ENCODE data around the gene IGSF9. TPM values are rescaled to one million over a fixed set of nuclear protein-coding genes. Genes with fewer than 3 reads are reported as not detected.

The IGSF9 gene
- total RNA-seq, 2 experiments from 2014 or later: not detected

DNA sequence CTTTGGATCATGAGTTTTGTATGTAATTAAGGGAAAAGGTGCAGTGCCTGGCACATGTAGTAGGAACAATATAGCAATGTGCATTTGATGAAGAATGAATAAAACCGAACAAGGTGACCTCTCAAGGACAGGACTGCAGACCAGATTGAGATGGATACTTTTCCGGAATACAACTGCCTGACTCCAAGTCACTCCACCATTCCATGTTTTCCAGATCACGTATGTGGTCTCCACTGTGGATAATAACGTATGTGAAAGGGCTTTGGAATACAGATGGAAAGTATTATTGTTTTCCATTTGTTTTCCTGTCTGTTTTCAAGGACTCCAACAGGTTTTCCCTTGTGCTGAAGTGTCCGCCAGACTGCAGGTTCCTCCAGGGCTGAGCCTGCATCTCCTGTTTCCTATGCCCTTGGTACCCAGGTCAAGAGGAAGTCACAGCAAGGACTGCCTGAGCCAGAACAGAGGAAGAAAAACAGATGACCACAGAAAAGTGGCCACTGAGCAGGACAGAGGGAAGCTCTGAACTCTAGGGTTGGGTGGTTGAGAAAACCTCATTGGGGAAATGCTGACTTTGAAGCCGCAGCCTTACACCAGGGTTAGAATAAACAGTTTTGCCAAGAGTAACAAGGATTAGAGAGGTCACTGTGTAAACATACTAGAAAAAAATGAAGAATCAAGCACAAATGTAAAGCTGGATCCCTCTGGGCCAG, 49.4 kb downstream of the IGSF9 start:
- no peaks in the 10 kb centered on the region for H3K27me3 ChIP-seq (ENCODE audit: control insufficient read depth in 1 of 2, insufficient read depth in 2 of 2, low read length in 2 of 2)
- no peaks in the 10 kb centered on the region for H3K4me1 ChIP-seq (ENCODE audit: insufficient read depth, low read length)
- no peaks in the 10 kb centered on the region for H3K27me3 Mint-ChIP-seq
- ATAC-seq (ENCODE audit: poor library complexity) (no peak), DNase-seq (no peak)
- TF ChIP-seq, protein P1, sequence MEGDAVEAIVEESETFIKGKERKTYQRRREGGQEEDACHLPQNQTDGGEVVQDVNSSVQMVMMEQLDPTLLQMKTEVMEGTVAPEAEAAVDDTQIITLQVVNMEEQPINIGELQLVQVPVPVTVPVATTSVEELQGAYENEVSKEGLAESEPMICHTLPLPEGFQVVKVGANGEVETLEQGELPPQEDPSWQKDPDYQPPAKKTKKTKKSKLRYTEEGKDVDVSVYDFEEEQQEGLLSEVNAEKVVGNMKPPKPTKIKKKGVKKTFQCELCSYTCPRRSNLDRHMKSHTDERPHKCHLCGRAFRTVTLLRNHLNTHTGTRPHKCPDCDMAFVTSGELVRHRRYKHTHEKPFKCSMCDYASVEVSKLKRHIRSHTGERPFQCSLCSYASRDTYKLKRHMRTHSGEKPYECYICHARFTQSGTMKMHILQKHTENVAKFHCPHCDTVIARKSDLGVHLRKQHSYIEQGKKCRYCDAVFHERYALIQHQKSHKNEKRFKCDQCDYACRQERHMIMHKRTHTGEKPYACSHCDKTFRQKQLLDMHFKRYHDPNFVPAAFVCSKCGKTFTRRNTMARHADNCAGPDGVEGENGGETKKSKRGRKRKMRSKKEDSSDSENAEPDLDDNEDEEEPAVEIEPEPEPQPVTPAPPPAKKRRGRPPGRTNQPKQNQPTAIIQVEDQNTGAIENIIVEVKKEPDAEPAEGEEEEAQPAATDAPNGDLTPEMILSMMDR (IDR thresholded peaks at IDR 0.05): no peak
- intact Hi-C loops (cut with DNase I, micrococcal nuclease): no loop called here
- no peaks in the 10 kb centered on the region for H3K36me3 Mint-ChIP-seq (ENCODE audit: low read depth)
- peaks cover 0 to 4% of the 10 kb centered on the region in 2 experiments for H3K9me3 ChIP-seq (ENCODE audit: control insufficient read depth in 1 of 2, insufficient read depth in 1 of 2, low read length in 2 of 2)
- H3K36me3 ChIP-seq (ENCODE audit: insufficient read depth, low read length): no peaks in the 10 kb centered on the region
- H3K27ac ChIP-seq (ENCODE audit: low read depth in 1 of 2, low read length in 2 of 2): no peak overlapping the region
- no peak overlapping the region for H3K4me3 Mint-ChIP-seq
- H3K4me3 ChIP-seq (ENCODE audit: low read length): no peak overlapping the region
- ChIA-PET CTCF (interaction anchor here (1.1 to 2.0 kb wide), 3 partner anchors 97 to 116 kb away, joined by 3 to 7 read pairs (median 3); partner anchors contain the start of gene DUSP23), POLR2A (interaction anchor here (1.0 kb wide), 1 partner anchor 28 kb away, joined by 3 read pairs; no protein-coding TSS in a partner anchor)
- H3K27ac Mint-ChIP-seq: no peak overlapping the region
- peaks cover 6% of the 10 kb centered on the region for H3K4me1 Mint-ChIP-seq (ENCODE audit: low read depth)
- H3K9me3 Mint-ChIP-seq: no peaks in the 10 kb centered on the region

DNA sequence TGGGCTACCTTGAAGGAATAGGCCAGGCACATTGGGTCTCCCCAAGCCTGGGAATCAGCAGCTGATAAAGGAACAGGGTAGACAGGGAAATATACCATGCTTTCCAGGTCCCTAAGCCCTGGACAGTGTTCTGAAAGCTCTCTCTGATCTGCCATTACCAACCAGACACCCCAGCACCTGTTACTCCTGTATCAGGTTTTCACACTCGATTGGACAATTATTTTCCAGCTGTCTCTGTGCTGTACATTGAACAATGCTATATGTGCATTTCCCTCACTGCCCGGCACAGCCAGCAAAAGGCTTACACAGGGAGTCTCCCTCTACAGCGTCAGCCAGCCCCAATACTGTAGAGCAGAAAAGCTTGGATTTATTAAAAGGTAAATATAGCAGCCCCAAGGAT, 50.1 kb downstream of the IGSF9 start:
- H3K4me3 Mint-ChIP-seq: no peak overlapping the region
- no peaks in the 10 kb centered on the region for H3K9me3 Mint-ChIP-seq
- H3K9me3 ChIP-seq (ENCODE audit: control insufficient read depth in 1 of 2, insufficient read depth in 1 of 2, low read length in 2 of 2): peaks cover 0 to 4% of the 10 kb centered on the region in 2 experiments
- no peak for ATAC-seq (ENCODE audit: poor library complexity)
- TF ChIP-seq, protein P1 (IDR thresholded peaks at IDR 0.05): no peak
- H3K27ac Mint-ChIP-seq: no peak overlapping the region
- peaks cover under 1% of the 10 kb centered on the region for H3K4me1 Mint-ChIP-seq (ENCODE audit: low read depth)
- H3K4me1 ChIP-seq (ENCODE audit: insufficient read depth, low read length): peaks cover 2% of the 10 kb centered on the region
- intact Hi-C loops (cut with DNase I, micrococcal nuclease): no loop called here
- H3K27me3 Mint-ChIP-seq: no peaks in the 10 kb centered on the region
- no peaks in the 10 kb centered on the region for H3K27me3 ChIP-seq (ENCODE audit: control insufficient read depth in 1 of 2, insufficient read depth in 2 of 2, low read length in 2 of 2)
- no peak overlapping the region for H3K4me3 ChIP-seq (ENCODE audit: low read length)
- no peak overlapping the region for H3K27ac ChIP-seq (ENCODE audit: low read depth in 1 of 2, low read length in 2 of 2)
- no peaks in the 10 kb centered on the region for H3K36me3 ChIP-seq (ENCODE audit: insufficient read depth, low read length)
- no peak for DNase-seq
- H3K36me3 Mint-ChIP-seq (ENCODE audit: low read depth): no peaks in the 10 kb centered on the region
- POLR2A ChIA-PET: no interaction called here
- CTCF ChIA-PET: interaction anchor here (1.1 to 2.0 kb wide), 2 partner anchors 50 to 96 kb away, joined by 3 to 7 read pairs; partner anchors contain the start of gene IGSF9

DNA sequence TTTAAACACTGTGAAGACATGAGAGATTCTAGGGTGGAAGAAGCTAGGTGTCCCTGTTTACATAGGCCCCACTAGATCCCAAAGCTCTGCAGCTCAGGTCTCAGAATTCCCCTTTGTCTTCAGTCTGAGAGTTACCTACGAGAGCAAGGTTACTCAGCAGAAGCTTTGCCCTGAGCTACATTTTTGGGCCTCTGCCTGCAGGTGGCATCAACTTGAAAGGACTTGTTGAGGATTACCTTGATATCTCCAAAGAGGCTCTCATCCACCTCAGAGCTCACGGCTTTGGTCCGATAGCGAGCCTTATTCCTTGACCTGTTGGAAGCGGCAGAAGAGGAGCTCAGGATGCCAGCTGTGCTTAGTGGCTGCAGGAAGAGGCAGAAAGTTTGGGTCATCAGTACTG, 52.5 kb downstream of the IGSF9 start:
- ATAC-seq (ENCODE audit: poor library complexity) (no peak), DNase-seq (peak in 4 of 14 experiments; percentile 19 to 55 (median 45))
- H3K27me3 ChIP-seq (ENCODE audit: control insufficient read depth in 1 of 2, insufficient read depth in 2 of 2, low read length in 2 of 2): no peaks in the 10 kb centered on the region
- TF ChIP-seq, protein P1 (IDR thresholded peaks at IDR 0.05): no peak
- no peak overlapping the region for H3K4me3 ChIP-seq (ENCODE audit: low read length)
- CTCF ChIA-PET: interaction anchor here (0.9 to 5.3 kb wide), 8 partner anchors 13 to 115 kb away, joined by 3 to 42 read pairs (median 8); partner anchors contain the start of genes DUSP23, IGSF9 and TAGLN2
- H3K36me3 ChIP-seq (ENCODE audit: insufficient read depth, low read length): no peaks in the 10 kb centered on the region
- intact Hi-C loops (cut with DNase I, micrococcal nuclease): loop anchor here in 1 of 2 experiments (1.0 to 5.0 kb wide), 4 partner anchors 30 to 731 kb away; no protein-coding TSS in a partner anchor
- no peak overlapping the region for H3K27ac ChIP-seq (ENCODE audit: low read depth in 1 of 2, low read length in 2 of 2)
- POLR2A ChIA-PET: interaction anchor here (0.8 to 2.2 kb wide), 3 partner anchors 31 to 1879 kb away, joined by 3 to 18 read pairs (median 6); partner anchors contain the start of gene TAGLN2
- no peaks in the 10 kb centered on the region for H3K27me3 Mint-ChIP-seq
- no peaks in the 10 kb centered on the region for H3K4me1 Mint-ChIP-seq (ENCODE audit: low read depth)
- no peaks in the 10 kb centered on the region for H3K36me3 Mint-ChIP-seq (ENCODE audit: low read depth)
- no peak overlapping the region for H3K4me3 Mint-ChIP-seq
- peaks cover 13% of the 10 kb centered on the region for H3K4me1 ChIP-seq (ENCODE audit: insufficient read depth, low read length)
- H3K27ac Mint-ChIP-seq: no peak overlapping the region
- H3K9me3 ChIP-seq (ENCODE audit: control insufficient read depth in 1 of 2, insufficient read depth in 1 of 2, low read length in 2 of 2): no peaks in the 10 kb centered on the region
- H3K9me3 Mint-ChIP-seq: no peaks in the 10 kb centered on the region
